Pancreas (tissue), 10 donors: Measurements from ENCODE around the gene PCTP. TPM values are rescaled to one million over a fixed set of nuclear protein-coding genes. Genes with fewer than 3 reads are reported as not detected.

Source experiments
- ATAC-seq, 4 donors: fragments of 200-7000 bp; cut with Tn5 transposase; one replicate each; pipeline versions ENCODE4 v1.8.0 to v1.9.1; 2020; ENCODE audit warnings: mild to moderate bottlenecking in 4 of 4, moderate library complexity in 4 of 4
- DNase-seq, 6 donors: peaks; one replicate each; pipeline ENCODE4 v3.0.0-alpha.2; 2020
- FAIRE-seq: peaks from 2 replicates; lab custom pipeline; 2012; peaks lifted over from hg19 to GRCh38; lab: Jason Lieb, UNC
- H3K27ac ChIP-seq, 4 donors: fragments of 200-600 bp; sonication (generic); 1 replicate in 3 of 4; 2 replicates in 1 of 4; pipeline versions ENCODE4 v1.5.0 to v1.8.0; 2020
- H3K27me3 ChIP-seq, 4 donors: fragments of 200-600 bp; one replicate each; pipeline ENCODE4 v1.8.0; 2021
- H3K36me3 ChIP-seq, 3 donors: fragments of 200-600 bp; sonication (generic) in 1 of 3; one replicate each; pipeline versions ENCODE4 v1.5.0 to v1.8.0; 2020 to 2021
- H3K4me1 ChIP-seq, 3 donors: fragments of 200-600 bp; one replicate each; pipeline ENCODE4 v1.8.0; 2021
- H3K4me3 ChIP-seq, 4 donors: fragments of 200-600 bp; sonication (generic) in 2 of 4; one replicate each; pipeline versions ENCODE4 v1.5.0 to v1.8.0; 2020 to 2021
- H3K9me3 ChIP-seq, 4 donors: fragments of 200-600 bp; one replicate each; pipeline ENCODE4 v1.8.0; 2021
- WGBS, 2 donors: extraction: QIAGEN DNeasy Blood & Tissue Kit; methylation state at CpG; one replicate each; pipeline ENCODE4 v1.1.7; 2013; 5-methylcytosine and 5-hydroxymethylcytosine counted together
- intact Hi-C, 3 donors: fragments of 100-400 bp; cut with DNase I; formaldehyde crosslinking; loops; one replicate each; pipeline versions ENCODE4 v1.11.1 to v1.14.2; 2022
- polyA plus RNA-seq, 2 donors: library from polyadenylated mRNA; stranded (reverse); fragments of 200-250 nt; gene quantifications; one replicate each; pipeline ENCODE4 v1.2.3, GENCODE V29; 2013
- total RNA-seq, 6 donors: library from RNA; stranded (reverse); fragmentation: NEBNext Ultra II Directional in 4 of 6; extraction: Animal tissue kit (Norgen Biotek cat#: 25700) in 4 of 6; gene quantifications; one replicate each; pipeline versions ENCODE4 v1.2.1 to v1.2.4, GENCODE V29; 2021 to 2023
- TF ChIP-seq, protein P1 (sequence below), 4 donors: fragments of 200-600 bp; sonication (generic) in 3 of 4; IDR thresholded peaks; one replicate each; pipeline versions ENCODE4 v1.5.0 to v1.8.0; 2021; ENCODE audit warnings: antibody characterized with exemption in 4 of 4
- donor health status: healthy with polysubstance abuse.
- donor health status: DM: no; HTN: no; CAD: no; lungs with moderate emphysema.
- donor health status: DM: no; HTN: no; CAD: no.
- donor health status: control.
- donor health status: control.
- donor health status: Bipolar disorder and iron deficiency.
- donor health status: DM: yes; HTN: yes; CAD: no.
- donor health status: DM: no; HTN: no; CAD: no.
- donor health status: DM: no; HTN: no; CAD: no.
- donor health status: DM: yes; HTN: yes; CAD: no.

Gene PCTP
- total and polyA plus RNA-seq, 8 donors: 3.9 to 9.3 (median 6.5) TPM

DNA sequence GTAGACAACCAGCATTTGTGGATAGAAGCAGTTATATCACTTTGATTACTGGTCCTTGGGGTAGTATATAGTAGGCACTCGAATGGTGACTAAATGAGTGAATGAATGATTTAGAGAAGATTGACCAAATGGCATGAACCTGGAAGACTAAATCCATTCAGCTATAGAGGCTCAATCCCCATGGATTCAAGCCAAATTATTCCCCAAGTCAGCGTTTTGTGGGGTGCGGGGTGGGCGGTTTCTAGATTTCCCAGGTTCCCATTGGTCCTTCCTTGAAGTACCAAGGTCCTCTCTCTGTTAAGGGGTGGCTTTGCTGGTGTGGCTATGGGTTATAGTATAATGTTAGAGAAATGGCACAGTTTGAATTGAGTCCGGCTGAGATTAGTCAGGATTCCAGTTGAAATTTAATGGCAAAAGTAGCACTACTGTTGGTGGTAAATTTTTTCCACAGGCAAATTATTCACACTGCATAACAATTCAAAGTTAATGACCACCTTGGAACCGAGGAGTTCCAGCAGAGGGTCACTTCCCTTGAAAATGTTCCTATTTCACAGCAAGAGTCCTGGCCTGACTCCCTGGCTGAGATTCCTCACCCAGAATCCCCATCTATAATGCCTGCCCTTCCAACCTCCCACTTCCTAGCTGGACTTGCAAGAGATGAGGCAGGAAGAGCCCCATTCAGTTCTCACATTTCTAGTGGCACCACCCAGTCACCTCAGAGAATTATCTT, 27.7 kb downstream of the PCTP start:
- Histone ChIP-seq H3K4me1 (no peaks in the 10 kb centered on the region), H3K4me3 (no peak overlapping the region), H3K9me3 (no peaks in the 10 kb centered on the region), H3K36me3 (peaks cover 0 to 20% (median 3%) of the 10 kb centered on the region in 3 donors), H3K27ac (no peak overlapping the region), H3K27me3 (no peaks in the 10 kb centered on the region)
- TF ChIP-seq, protein P1, sequence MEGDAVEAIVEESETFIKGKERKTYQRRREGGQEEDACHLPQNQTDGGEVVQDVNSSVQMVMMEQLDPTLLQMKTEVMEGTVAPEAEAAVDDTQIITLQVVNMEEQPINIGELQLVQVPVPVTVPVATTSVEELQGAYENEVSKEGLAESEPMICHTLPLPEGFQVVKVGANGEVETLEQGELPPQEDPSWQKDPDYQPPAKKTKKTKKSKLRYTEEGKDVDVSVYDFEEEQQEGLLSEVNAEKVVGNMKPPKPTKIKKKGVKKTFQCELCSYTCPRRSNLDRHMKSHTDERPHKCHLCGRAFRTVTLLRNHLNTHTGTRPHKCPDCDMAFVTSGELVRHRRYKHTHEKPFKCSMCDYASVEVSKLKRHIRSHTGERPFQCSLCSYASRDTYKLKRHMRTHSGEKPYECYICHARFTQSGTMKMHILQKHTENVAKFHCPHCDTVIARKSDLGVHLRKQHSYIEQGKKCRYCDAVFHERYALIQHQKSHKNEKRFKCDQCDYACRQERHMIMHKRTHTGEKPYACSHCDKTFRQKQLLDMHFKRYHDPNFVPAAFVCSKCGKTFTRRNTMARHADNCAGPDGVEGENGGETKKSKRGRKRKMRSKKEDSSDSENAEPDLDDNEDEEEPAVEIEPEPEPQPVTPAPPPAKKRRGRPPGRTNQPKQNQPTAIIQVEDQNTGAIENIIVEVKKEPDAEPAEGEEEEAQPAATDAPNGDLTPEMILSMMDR (IDR thresholded peaks at IDR 0.05): no peak
- no peak for FAIRE-seq
- no peak for ATAC-seq
- DNase-seq: no peak
- WGBS, 2 donors: 88 to 90% methylated on average over 6 of the region's 6 CpGs
- intact Hi-C loops: loop anchor here in 1 of 3 donors (10.0 kb wide), 1 partner anchor 254 kb away; no protein-coding TSS in a partner anchor

DNA sequence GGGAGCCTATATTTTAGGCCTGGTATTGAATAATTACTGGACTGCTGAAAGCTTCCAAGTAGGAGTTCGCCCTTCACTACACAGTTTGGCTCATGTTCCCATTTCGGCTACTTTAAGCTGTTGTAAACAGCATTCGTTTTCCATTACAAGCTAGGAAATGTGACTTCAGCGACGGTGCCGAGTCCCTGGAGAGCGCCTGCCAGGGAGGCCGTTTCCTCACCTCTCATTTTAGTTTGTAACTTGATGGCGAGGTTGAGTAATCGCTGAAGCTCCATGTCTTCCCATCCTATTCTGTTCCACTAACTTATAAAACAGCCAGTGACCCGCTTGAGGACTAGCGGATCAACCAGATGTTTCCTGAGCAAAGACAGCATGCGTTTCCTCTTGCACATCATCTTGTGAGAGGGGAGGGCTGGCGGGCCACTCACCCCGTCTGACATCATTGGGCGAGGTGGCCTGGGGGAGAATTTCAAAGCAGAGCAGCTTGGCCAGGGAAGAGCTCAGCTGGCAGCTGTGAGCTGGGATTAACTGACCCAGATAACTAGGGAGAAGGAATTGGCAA, 32.9 kb downstream of the PCTP start:
- no peaks in the 10 kb centered on the region for H3K4me1 ChIP-seq
- TF ChIP-seq, protein P1 (IDR thresholded peaks at IDR 0.05): no peak
- H3K36me3 ChIP-seq: no peaks in the 10 kb centered on the region
- WGBS, 2 donors: 82% methylated on average over 16 of the region's 16 CpGs
- intact Hi-C loops: no loop called here
- peak in 2 of 4 donors; percentile 35 to 55 for ATAC-seq
- no peaks in the 10 kb centered on the region for H3K9me3 ChIP-seq
- FAIRE-seq: no peak
- no peaks in the 10 kb centered on the region for H3K27me3 ChIP-seq
- H3K4me3 ChIP-seq: no peak overlapping the region
- no peak overlapping the region for H3K27ac ChIP-seq
- peak in 3 of 6 donors; percentile 9 to 33 (median 20) for DNase-seq

DNA sequence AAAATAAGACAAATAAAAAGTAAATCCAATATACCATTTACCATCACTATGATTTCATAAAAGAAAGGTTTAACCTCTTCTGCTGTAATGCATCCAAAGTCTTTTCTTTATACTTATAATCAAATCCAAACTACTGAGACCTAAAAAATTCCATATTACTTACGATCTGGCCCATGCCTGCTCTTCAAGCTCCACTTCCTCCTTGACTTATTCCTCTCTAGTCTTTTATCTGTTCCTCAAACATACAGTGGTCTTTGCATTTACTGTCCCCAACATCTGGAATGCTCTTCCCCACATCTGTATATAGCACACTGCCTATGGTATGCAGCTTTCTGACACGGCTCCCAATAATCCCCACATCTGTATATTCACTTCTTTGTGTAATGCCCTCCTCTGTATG, 33.8 kb downstream of the PCTP start:
- WGBS, 2 donors: 69 to 91% methylated on average over 2 of the region's 2 CpGs
- intact Hi-C loops: no loop called here
- TF ChIP-seq, protein P1 (IDR thresholded peaks at IDR 0.05): no peak
- no peak for FAIRE-seq
- no peaks in the 10 kb centered on the region for H3K27me3 ChIP-seq
- H3K4me3 ChIP-seq: no peak overlapping the region
- ATAC-seq: no peak
- H3K27ac ChIP-seq: no peak overlapping the region
- DNase-seq: no peak
- no peaks in the 10 kb centered on the region for H3K9me3 ChIP-seq
- no peaks in the 10 kb centered on the region for H3K4me1 ChIP-seq
- H3K36me3 ChIP-seq: no peaks in the 10 kb centered on the region

DNA sequence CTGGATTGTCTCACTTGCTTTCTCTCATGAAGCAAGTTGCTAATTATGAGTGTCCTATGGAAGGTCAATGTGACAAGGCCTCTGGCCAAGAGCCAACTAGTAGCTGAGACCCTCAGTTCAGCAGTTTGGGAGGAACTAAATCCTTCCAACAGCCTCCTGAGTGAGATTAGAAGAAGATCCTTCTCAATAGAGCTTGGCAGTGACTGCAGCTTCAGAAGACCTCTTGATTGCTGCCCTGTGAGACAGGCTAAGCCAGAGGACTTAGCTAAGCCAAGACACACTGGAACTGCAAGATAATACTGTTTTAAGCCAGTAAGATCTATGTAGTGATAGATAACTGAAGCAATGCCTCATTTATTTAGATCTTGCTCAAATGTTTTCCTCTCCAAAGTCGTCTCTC, 34.3 kb downstream of the PCTP start:
- no peak for FAIRE-seq
- H3K27ac ChIP-seq: no peak overlapping the region
- TF ChIP-seq, protein P1 (IDR thresholded peaks at IDR 0.05): no peak
- H3K36me3 ChIP-seq: no peaks in the 10 kb centered on the region
- intact Hi-C loops: no loop called here
- no peak for DNase-seq
- no peak overlapping the region for H3K4me3 ChIP-seq
- no peak for ATAC-seq
- H3K4me1 ChIP-seq: no peaks in the 10 kb centered on the region
- no peaks in the 10 kb centered on the region for H3K27me3 ChIP-seq
- 55 to 69% methylated on average over 1 of the region's 1 CpG for WGBS, 2 donors
- no peaks in the 10 kb centered on the region for H3K9me3 ChIP-seq

DNA sequence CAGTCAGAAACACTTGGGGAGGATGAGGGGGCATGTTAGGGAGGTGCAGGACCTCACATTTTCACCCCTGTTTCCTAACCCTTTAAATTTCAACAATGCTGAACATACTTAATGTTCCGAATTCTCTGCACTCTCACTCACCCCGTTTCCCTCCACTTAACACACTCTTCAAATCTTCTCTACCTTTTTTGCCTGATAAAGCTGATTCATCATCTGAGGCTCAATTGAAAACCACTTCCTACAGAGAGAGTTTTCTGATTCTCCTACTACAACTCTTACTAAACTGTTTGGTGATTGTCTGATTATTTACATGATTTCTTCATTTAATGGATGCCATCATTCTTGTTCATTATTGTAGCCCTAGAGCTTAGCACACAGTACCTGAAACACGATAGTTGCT, 42.4 kb downstream of the PCTP start:
- H3K27ac ChIP-seq: no peak overlapping the region
- TF ChIP-seq, protein P1 (IDR thresholded peaks at IDR 0.05): no peak
- no peaks in the 10 kb centered on the region for H3K36me3 ChIP-seq
- ATAC-seq (no peak), FAIRE-seq (no peak), DNase-seq (no peak)
- no peaks in the 10 kb centered on the region for H3K4me1 ChIP-seq
- H3K4me3 ChIP-seq: no peak overlapping the region
- no peaks in the 10 kb centered on the region for H3K9me3 ChIP-seq
- intact Hi-C loops: no loop called here
- 74 to 85% methylated on average over 3 of the region's 3 CpGs for WGBS, 2 donors
- H3K27me3 ChIP-seq: no peaks in the 10 kb centered on the region
